HCT116 (cell line): ENCODE data around the gene UCK1. TPM values are rescaled to one million over a fixed set of nuclear protein-coding genes. Genes with fewer than 3 reads are reported as not detected.

Experiments used
- ATAC-seq: fragments of 200-7000 bp; cut with Tn5 transposase; 2 replicates; pipeline ENCODE4 v1.9.1; 2020; ENCODE audit warnings: mild to moderate bottlenecking, moderate library complexity
- BruUV-seq: library from RNA; stranded (reverse); fragments of 400-500 nt; replicated peaks from 2 replicates; lab custom pipeline; 2021; lab: Mats Ljungman, UMichigan
- CTCF ChIA-PET: fragments of 300-600 bp; sonication (Branson Sonifier 250); formaldehyde crosslinking; loops from one replicate; lab custom pipeline; 2021; ENCODE audit warnings: antibody characterized with exemption; lab: Charles Lee
- POLR2A ChIA-PET: fragments of 300-600, 350-600 bp; sonication (Branson Sonifier 250); formaldehyde crosslinking; loops from one replicate; lab custom pipeline; 2021; ENCODE audit warnings: antibody characterized with exemption; lab: Charles Lee
- RAD21 ChIA-PET, 2 experiments: fragments of 300-600 bp; sonication (Branson Sonifier 250); formaldehyde crosslinking; loops; one replicate each; lab custom pipeline; 2023; ENCODE audit warnings: low total read pairs in 2 of 2; ENCODE audit not compliant: uncharacterized antibody in 2 of 2, unreplicated experiment in 2 of 2, low non-redundant PET in 1 of 2; lab: Charles Lee
- DNase-seq: peaks from one replicate; pipeline ENCODE4 v3.0.0-alpha.2; 2010; ENCODE audit warnings: low read depth, low spot score
- H2AFZ ChIP-seq: fragments of 200-600 bp; shearing (Covaris generic), sonication (generic); 2 replicates; pipeline ENCODE4 v1.6.1; 2017; ENCODE audit warnings: low read depth, mixed run types, mixed read lengths, antibody characterized with exemption, low read length; ENCODE audit not compliant: poor library complexity, severe bottlenecking
- H3K27ac ChIP-seq: 2 replicates; pipeline ENCODE4 v1.5.1; 2012; ENCODE audit warnings: low read depth, low read length
- H3K27me3 ChIP-seq: fragments of 200-600 bp; sonication (generic); 2 replicates; pipeline ENCODE4 v1.6.1; 2016; ENCODE audit warnings: mixed run types, low read length, mixed read lengths; ENCODE audit not compliant: insufficient read depth
- H3K36me3 ChIP-seq, 2 experiments: fragments of 200-500 bp in 1 of 2; fragments of 200-600 bp in 1 of 2; sonication (Bioruptor generic) in 1 of 2; sonication (generic) in 1 of 2; 2 replicates each; pipeline versions ENCODE4 v1.5.1 to v1.6.1; 2014 to 2016; ENCODE audit warnings: low read length in 2 of 2, inconsistent platforms in 1 of 2, mixed read lengths in 1 of 2, mixed run types in 1 of 2; ENCODE audit not compliant: insufficient read depth in 2 of 2, control insufficient read depth in 1 of 2
- H3K4me1 ChIP-seq, 2 experiments: fragments of 200-600 bp in 1 of 2; sonication (generic) in 1 of 2; 2 replicates each; pipeline versions ENCODE4 v1.5.1 to v1.6.1; 2012 to 2017; ENCODE audit warnings: low read length in 2 of 2, inconsistent platforms in 1 of 2, mild to moderate bottlenecking in 1 of 2, mixed read lengths in 1 of 2, mixed run types in 1 of 2, moderate library complexity in 1 of 2; ENCODE audit not compliant: insufficient read depth in 2 of 2, control insufficient read depth in 1 of 2
- H3K4me2 ChIP-seq: fragments of 200-600 bp; sonication (generic); 2 replicates; pipeline ENCODE4 v1.6.1; 2017; ENCODE audit warnings: mixed run types, low read length, mixed read lengths
- H3K4me3 ChIP-seq, 2 experiments: fragments of 200-600 bp in 1 of 2; sonication (generic) in 1 of 2; replicated peaks in 1 of 2; 2 replicates each; pipeline ENCODE4 v1.5.1; 2011 to 2016; ENCODE audit warnings: low read length in 2 of 2, control low read depth in 1 of 2, low read depth in 1 of 2, mild to moderate bottlenecking in 1 of 2, mixed read lengths in 1 of 2, mixed run types in 1 of 2
- H3K79me2 ChIP-seq: fragments of 200-600 bp; sonication (generic); 2 replicates; pipeline ENCODE4 v1.6.1; 2017; ENCODE audit warnings: mild to moderate bottlenecking, mixed run types, low read length, moderate library complexity, mixed read lengths; ENCODE audit not compliant: insufficient read depth
- H3K9ac ChIP-seq: fragments of 200-600 bp; sonication (generic); 2 replicates; pipeline ENCODE4 v1.6.1; 2016; ENCODE audit warnings: low read length, mixed read lengths
- H3K9me2 ChIP-seq: fragments of 200-600 bp; sonication (generic), shearing (Covaris generic); 2 replicates; pipeline ENCODE4 v1.6.1; 2017; ENCODE audit warnings: mixed run types, mild to moderate bottlenecking, moderate library complexity; ENCODE audit not compliant: insufficient read depth
- H3K9me3 ChIP-seq, 2 experiments: fragments of 200-500 bp in 1 of 2; fragments of 200-600 bp in 1 of 2; sonication (Bioruptor generic) in 1 of 2; sonication (generic) in 1 of 2; 2 replicates each; pipeline ENCODE4 v1.6.1; 2014 to 2017; ENCODE audit warnings: low read length in 2 of 2, mixed read lengths in 2 of 2, inconsistent platforms in 1 of 2, low read depth in 1 of 2, mild to moderate bottlenecking in 1 of 2, mixed run types in 1 of 2, moderate library complexity in 1 of 2; ENCODE audit not compliant: control insufficient read depth in 1 of 2, insufficient read depth in 1 of 2
- H4K20me1 ChIP-seq: fragments of 200-600 bp; sonication (generic), shearing (Covaris generic); 2 replicates; pipeline ENCODE4 v1.6.1; 2017; ENCODE audit warnings: mixed run types, mild to moderate bottlenecking, moderate library complexity; ENCODE audit not compliant: insufficient read depth
- ATF3 ChIP-seq: IDR thresholded peaks from 2 replicates; pipeline ENCODE4 v1.6.1; 2012
- CBX3 ChIP-seq: IDR thresholded peaks from 2 replicates; pipeline ENCODE4 v1.6.1; 2012; ENCODE audit warnings: low read depth
- CEBPB ChIP-seq: IDR thresholded peaks from 2 replicates; pipeline ENCODE4 v1.6.1; 2012; ENCODE audit warnings: low read depth
- CTCF ChIP-seq, 3 experiments: fragments of 200-600 bp in 1 of 3; sonication (generic) in 1 of 3; IDR thresholded peaks in 2 of 3; conservative IDR thresholded peaks in 1 of 3; 2 replicates each; pipeline ENCODE4 v1.5.1; 2012 to 2017; ENCODE audit warnings: low read depth in 2 of 3, low read length in 2 of 3, antibody characterized with exemption in 1 of 3, borderline replicate concordance in 1 of 3, control low read depth in 1 of 3, mild to moderate bottlenecking in 1 of 3, mixed read lengths in 1 of 3, mixed run types in 1 of 3, moderate library complexity in 1 of 3; ENCODE audit not compliant: insufficient read depth in 1 of 3
- EGR1 ChIP-seq: IDR thresholded peaks from 2 replicates; pipeline ENCODE4 v1.6.1; 2012; ENCODE audit warnings: low read depth
- FOSL1 ChIP-seq: IDR thresholded peaks from 2 replicates; pipeline ENCODE4 v1.6.1; 2012; ENCODE audit warnings: low read depth
- JUND ChIP-seq: IDR thresholded peaks from 2 replicates; pipeline ENCODE4 v1.6.1; 2012
- POLR2A ChIP-seq: IDR thresholded peaks from 2 replicates; pipeline ENCODE4 v1.7.0; 2011; ENCODE audit warnings: borderline replicate concordance; ENCODE audit not compliant: insufficient read depth, insufficient read length; ENCODE audit errors: extremely low read depth
- POLR2AphosphoS5 ChIP-seq: IDR thresholded peaks from 2 replicates; pipeline ENCODE4 v1.6.1; 2011; ENCODE audit warnings: mild to moderate bottlenecking, low read depth, low read length, moderate library complexity
- SP1 ChIP-seq: IDR thresholded peaks from 2 replicates; pipeline ENCODE4 v1.6.1; 2012; ENCODE audit warnings: low read depth
- SRF ChIP-seq: IDR thresholded peaks from 2 replicates; pipeline ENCODE4 v1.6.1; 2012; ENCODE audit warnings: low read depth
- intact Hi-C: fragments of 100-400 bp; cut with micrococcal nuclease; formaldehyde crosslinking; loops from 2 replicates; pipeline ENCODE4 v1.10.0; 2022
- total RNA-seq: library from RNA; stranded (reverse); gene quantifications from one replicate; pipeline ENCODE4 v1.2.1, GENCODE V29; 2021; ENCODE audit not compliant: unreplicated experiment
- TF ChIP-seq, protein P1 (sequence below): IDR thresholded peaks from 2 replicates; pipeline ENCODE4 v1.6.1; 2011; ENCODE audit warnings: mild to moderate bottlenecking, low read length, moderate library complexity; ENCODE audit not compliant: insufficient replicate concordance; ENCODE audit errors: extremely low read depth
- TF ChIP-seq, protein P2 (sequence below): IDR thresholded peaks from 2 replicates; pipeline ENCODE4 v1.6.1; 2012; ENCODE audit warnings: low read depth

UCK1 gene
- total RNA-seq, 1 experiment from 2014 or later = 17.5 TPM

DNA sequence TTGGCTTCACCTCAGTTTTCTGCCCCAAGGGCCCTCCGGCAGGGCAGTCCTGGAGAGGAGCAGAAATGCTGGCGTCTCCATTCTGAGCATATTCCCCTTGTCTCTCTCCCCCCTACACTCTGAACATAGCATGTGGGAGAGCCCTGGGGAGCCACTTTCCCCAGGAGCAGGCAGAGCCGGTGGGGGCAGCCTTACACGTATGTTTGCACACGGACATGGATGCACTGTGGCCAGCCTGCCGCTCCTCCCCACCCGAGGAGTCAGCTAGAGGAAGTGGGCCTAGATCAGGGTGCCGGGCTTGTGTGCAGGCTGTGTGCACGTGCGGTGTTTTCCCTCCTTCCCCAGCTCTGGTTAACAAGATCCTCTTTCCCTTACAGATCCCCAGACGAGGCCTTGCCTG is 53.7 kb downstream of the UCK1 start:
- Histone ChIP-seq H3K27ac (no peak overlapping the region), H3K4me1 (no peaks in the 10 kb centered on the region), H3K9me2 (no peaks in the 10 kb centered on the region), H3K36me3 (peaks cover 62 to 73% of the 10 kb centered on the region in 2 experiments), H3K9ac (no peak overlapping the region), H3K79me2 (peaks cover 78% of the 10 kb centered on the region; the same call in 1 of the 2 replicates), H3K9me3 (no peaks in the 10 kb centered on the region), H3K4me2 (no peak overlapping the region), H4K20me1 (peaks cover 6% of the 10 kb centered on the region; the same call in 1 of the 2 replicates), H2AFZ (no peak overlapping the region), H3K27me3 (no peaks in the 10 kb centered on the region), H3K4me3 (no peak overlapping the region)
- POLR2A ChIA-PET = no interaction called here
- intact Hi-C loops = no loop called here
- RAD21 ChIA-PET = no interaction called here
- ATAC-seq = no peak
- no peak for DNase-seq
- CTCF ChIA-PET = interaction anchor here (0.9 to 1.1 kb wide), 2 partner anchors 104 to 127 kb away, joined by 3 read pairs; no protein-coding TSS in a partner anchor
- BruUV-seq = no TSS peak
- TF ChIP-seq FOSL1 (no peak), ATF3 (no peak), CTCF (IDR thresholded peaks at IDR 0.05 in 2 of 3, conservative IDR thresholded peaks at IDR 0.05 in 1 of 3; ENCODE audit: borderline replicate concordance in 1 of 3, insufficient read depth in 1 of 3, low read depth in 2 of 3, low read length in 2 of 3) (no peak), POLR2AphosphoS5 (no peak)

- intact Hi-C loops = no loop called here
- no peaks in the 10 kb centered on the region for H3K27me3 ChIP-seq
- no peak overlapping the region for H3K9ac ChIP-seq
- ATAC-seq (no peak), DNase-seq (no peak)
- no peak overlapping the region for H2AFZ ChIP-seq
- no TSS peak for BruUV-seq
- no peak overlapping the region for H3K4me2 ChIP-seq
- no peaks in the 10 kb centered on the region for H3K9me2 ChIP-seq
- H3K79me2 ChIP-seq = peaks cover 80% of the 10 kb centered on the region
- no peaks in the 10 kb centered on the region for H3K4me1 ChIP-seq
- H3K36me3 ChIP-seq = peaks cover 57 to 72% of the 10 kb centered on the region in 2 experiments
- peaks cover 6% of the 10 kb centered on the region; the same call in 1 of the 2 replicates for H4K20me1 ChIP-seq
- RAD21 ChIA-PET = no interaction called here
- no peak overlapping the region for H3K4me3 ChIP-seq
- no peak overlapping the region for H3K27ac ChIP-seq
- CTCF ChIA-PET = interaction anchor here (0.7 to 0.9 kb wide), 2 partner anchors 103 to 127 kb away, joined by 3 to 4 read pairs; no protein-coding TSS in a partner anchor
- no peaks in the 10 kb centered on the region for H3K9me3 ChIP-seq
- POLR2A ChIA-PET = no interaction called here
- TF ChIP-seq CEBPB (no peak), POLR2A (no peak), EGR1 (no peak), JUND (no peak), SP1 (no peak), SRF (no peak), CBX3 (no peak)
- TF ChIP-seq, protein P1, sequence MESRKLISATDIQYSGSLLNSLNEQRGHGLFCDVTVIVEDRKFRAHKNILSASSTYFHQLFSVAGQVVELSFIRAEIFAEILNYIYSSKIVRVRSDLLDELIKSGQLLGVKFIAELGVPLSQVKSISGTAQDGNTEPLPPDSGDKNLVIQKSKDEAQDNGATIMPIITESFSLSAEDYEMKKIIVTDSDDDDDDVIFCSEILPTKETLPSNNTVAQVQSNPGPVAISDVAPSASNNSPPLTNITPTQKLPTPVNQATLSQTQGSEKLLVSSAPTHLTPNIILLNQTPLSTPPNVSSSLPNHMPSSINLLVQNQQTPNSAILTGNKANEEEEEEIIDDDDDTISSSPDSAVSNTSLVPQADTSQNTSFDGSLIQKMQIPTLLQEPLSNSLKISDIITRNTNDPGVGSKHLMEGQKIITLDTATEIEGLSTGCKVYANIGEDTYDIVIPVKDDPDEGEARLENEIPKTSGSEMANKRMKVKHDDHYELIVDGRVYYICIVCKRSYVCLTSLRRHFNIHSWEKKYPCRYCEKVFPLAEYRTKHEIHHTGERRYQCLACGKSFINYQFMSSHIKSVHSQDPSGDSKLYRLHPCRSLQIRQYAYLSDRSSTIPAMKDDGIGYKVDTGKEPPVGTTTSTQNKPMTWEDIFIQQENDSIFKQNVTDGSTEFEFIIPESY = no peak
- TF ChIP-seq, protein P2, sequence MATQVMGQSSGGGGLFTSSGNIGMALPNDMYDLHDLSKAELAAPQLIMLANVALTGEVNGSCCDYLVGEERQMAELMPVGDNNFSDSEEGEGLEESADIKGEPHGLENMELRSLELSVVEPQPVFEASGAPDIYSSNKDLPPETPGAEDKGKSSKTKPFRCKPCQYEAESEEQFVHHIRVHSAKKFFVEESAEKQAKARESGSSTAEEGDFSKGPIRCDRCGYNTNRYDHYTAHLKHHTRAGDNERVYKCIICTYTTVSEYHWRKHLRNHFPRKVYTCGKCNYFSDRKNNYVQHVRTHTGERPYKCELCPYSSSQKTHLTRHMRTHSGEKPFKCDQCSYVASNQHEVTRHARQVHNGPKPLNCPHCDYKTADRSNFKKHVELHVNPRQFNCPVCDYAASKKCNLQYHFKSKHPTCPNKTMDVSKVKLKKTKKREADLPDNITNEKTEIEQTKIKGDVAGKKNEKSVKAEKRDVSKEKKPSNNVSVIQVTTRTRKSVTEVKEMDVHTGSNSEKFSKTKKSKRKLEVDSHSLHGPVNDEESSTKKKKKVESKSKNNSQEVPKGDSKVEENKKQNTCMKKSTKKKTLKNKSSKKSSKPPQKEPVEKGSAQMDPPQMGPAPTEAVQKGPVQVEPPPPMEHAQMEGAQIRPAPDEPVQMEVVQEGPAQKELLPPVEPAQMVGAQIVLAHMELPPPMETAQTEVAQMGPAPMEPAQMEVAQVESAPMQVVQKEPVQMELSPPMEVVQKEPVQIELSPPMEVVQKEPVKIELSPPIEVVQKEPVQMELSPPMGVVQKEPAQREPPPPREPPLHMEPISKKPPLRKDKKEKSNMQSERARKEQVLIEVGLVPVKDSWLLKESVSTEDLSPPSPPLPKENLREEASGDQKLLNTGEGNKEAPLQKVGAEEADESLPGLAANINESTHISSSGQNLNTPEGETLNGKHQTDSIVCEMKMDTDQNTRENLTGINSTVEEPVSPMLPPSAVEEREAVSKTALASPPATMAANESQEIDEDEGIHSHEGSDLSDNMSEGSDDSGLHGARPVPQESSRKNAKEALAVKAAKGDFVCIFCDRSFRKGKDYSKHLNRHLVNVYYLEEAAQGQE = no peak
Observed at GRCh38 chr9:131476777-131477345, 54.2 kb downstream of the UCK1 start.
